Fibroblast of gingiva (primary cell): ENCODE measurements around the gene LCN15.
"Not testable (repeated sequence)": the region's sequence is repeated elsewhere in the genome, so short reads cannot be mapped to it uniquely, and the experiment has no call there.

Source experiments
- DNase-seq: peaks from one replicate; pipeline ENCODE4 v3.0.0-alpha.2; 2011; ENCODE audit warnings: low read depth

The LCN15 gene

GRCh38 chr9:136722093-136722968 lies 42.0 kb downstream of the LCN15 start:
- no peak for DNase-seq

- peak; percentile 35 for DNase-seq
Measured at GRCh38 chr9:136721339-136722092, 42.8 kb downstream of the LCN15 start.

GRCh38 chr9:136720898-136721338 lies 43.4 kb downstream of the LCN15 start:
- DNase-seq: no peak

- DNase-seq: no peak
Measured at GRCh38 chr9:136720251-136720897, 43.9 kb downstream of the LCN15 start.

- no peak for DNase-seq
Measured at GRCh38 chr9:136719195-136719880, 45.0 kb downstream of the LCN15 start.

- no peak for DNase-seq
Measured at GRCh38 chr9:136718345-136719194, 45.7 kb downstream of the LCN15 start.

- DNase-seq: no peak
Measured at GRCh38 chr9:136717399-136717798, 46.9 kb downstream of the LCN15 start.

GRCh38 chr9:136714893-136715274 lies 49.4 kb downstream of the LCN15 start:
- no peak for DNase-seq

- no peak for DNase-seq
Measured at GRCh38 chr9:136714096-136714892, 50.0 kb downstream of the LCN15 start.

GRCh38 chr9:136713550-136713949 lies 50.8 kb downstream of the LCN15 start:
- DNase-seq: no peak

GRCh38 chr9:136712690-136713544 lies 51.4 kb downstream of the LCN15 start:
- no peak for DNase-seq

GRCh38 chr9:136711751-136712689 lies 52.3 kb downstream of the LCN15 start, which contains the start of gene DIPK1B:
TSS of gene DIPK1B (plus strand) at chr9:136712572. CDS start at chr9:136712666, 94 bp downstream.
- DNase-seq: no peak

- not testable (repeated sequence) for DNase-seq
Measured at GRCh38 chr9:136711219-136711648, 53.1 kb downstream of the LCN15 start.

GRCh38 chr9:136710543-136710942 lies 53.8 kb downstream of the LCN15 start:
- DNase-seq: no peak
